GM10847 (cell line): ENCODE measurements around the gene JMJD8.

Experiments used
- POLR2A ChIP-seq: IDR thresholded peaks from 2 replicates; pipeline ENCODE4 v1.6.1; 2011; ENCODE audit not compliant: insufficient read length; ENCODE audit errors: extremely low read depth

The JMJD8 gene

GRCh38 chr16:640614-641013, 43.5 kb downstream of the JMJD8 start:
- no peak for TF ChIP-seq POLR2A

DNA sequence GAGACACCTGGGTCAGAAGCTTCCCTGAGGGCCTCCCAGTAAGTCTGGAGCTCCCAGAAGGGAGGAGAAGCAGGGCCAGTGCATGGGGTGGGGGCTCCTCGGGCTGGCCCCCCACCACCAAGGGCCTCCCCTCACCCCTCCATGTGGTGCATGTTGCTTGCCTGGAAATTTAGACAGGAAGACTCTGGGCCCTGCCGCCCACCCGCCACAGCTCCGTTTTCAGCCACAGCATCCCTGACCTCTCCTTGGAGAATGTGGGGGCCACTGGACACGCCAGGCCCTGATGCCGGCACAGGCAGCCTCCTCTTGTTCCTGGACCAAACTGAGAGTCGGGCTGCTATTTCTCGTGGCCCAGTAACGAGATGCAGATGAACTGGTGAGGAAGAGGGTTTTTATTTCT, 45.3 kb downstream of the JMJD8 start:
- no peak for TF ChIP-seq POLR2A

- TF ChIP-seq POLR2A: no peak
Observed at GRCh38 chr16:638034-638543, 46.0 kb downstream of the JMJD8 start.

- TF ChIP-seq POLR2A: no peak
Observed at GRCh38 chr16:637081-638018, 46.8 kb downstream of the JMJD8 start.

GRCh38 chr16:636206-637080, 47.7 kb downstream of the JMJD8 start, which contains the start of gene METTL26:
Gene METTL26 (minus strand): TSS chr16:636305. CDS start chr16:636290, 15 bp downstream.
- TF ChIP-seq POLR2A: peak; percentile 65

- no peak for TF ChIP-seq POLR2A
Observed at GRCh38 chr16:635573-636205, 48.4 kb downstream of the JMJD8 start.

GRCh38 chr16:634996-635395, 49.1 kb downstream of the JMJD8 start:
- no peak for TF ChIP-seq POLR2A

- TF ChIP-seq POLR2A: no peak
Observed at GRCh38 chr16:634051-634670, 50.0 kb downstream of the JMJD8 start.

DNA sequence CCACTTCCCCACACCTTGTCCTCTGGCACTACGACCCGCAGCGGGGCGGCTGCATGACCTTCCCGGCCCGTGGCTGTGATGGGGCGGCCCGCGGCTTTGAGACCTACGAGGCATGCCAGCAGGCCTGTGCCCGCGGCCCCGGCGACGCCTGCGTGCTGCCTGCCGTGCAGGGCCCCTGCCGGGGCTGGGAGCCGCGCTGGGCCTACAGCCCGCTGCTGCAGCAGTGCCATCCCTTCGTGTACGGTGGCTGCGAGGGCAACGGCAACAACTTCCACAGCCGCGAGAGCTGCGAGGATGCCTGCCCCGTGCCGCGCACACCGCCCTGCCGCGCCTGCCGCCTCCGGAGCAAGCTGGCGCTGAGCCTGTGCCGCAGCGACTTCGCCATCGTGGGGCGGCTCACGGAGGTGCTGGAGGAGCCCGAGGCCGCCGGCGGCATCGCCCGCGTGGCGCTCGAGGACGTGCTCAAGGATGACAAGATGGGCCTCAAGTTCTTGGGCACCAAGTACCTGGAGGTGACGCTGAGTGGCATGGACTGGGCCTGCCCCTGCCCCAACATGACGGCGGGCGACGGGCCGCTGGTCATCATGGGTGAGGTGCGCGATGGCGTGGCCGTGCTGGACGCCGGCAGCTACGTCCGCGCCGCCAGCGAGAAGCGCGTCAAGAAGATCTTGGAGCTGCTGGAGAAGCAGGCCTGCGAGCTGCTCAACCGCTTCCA, 50.6 kb downstream of the JMJD8 start:
- TF ChIP-seq POLR2A: no peak

- no peak for TF ChIP-seq POLR2A
Observed at GRCh38 chr16:632486-633335, 51.4 kb downstream of the JMJD8 start.

DNA sequence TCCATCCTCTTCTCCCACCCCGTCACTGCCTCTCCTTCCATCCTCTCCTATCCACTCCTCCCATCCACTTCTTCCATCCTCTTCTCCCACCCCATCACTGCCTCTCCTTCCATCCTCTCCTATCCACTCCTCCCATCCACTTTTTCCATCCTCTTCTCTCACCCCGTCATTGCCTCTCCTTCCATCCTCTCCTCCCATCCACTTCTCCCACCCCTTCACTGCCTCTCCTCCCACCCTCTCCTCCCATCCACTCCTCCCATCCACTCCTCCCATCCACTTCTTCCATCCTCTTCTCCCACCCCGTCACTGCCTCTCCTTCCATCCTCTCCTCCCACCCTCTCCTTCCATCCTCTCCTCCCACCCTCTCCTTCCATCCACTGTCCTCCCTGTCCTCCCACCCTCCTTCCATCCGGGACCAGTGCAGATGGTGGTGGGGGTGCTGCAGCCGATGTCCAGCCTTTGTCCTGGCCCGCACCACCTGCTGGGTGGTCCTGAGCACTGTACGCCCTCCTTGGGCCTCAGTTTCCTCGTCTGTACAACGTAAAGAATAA, 52.3 kb downstream of the JMJD8 start:
- no peak for TF ChIP-seq POLR2A
